GM20000 (cell line): Measurements from ENCODE around the gene CASKIN2.
"Not testable (repeated sequence)": the region's sequence is repeated elsewhere in the genome, so short reads cannot be mapped to it uniquely, and the experiment has no call there.

Experiments used
- DNase-seq: peaks from one replicate; pipeline ENCODE4 v3.0.0; 2012; ENCODE audit warnings: low spot score
- CTCF ChIP-seq: IDR thresholded peaks from 2 replicates; pipeline ENCODE4 v1.5.1; 2012; ENCODE audit warnings: mild to moderate bottlenecking, control low read depth; ENCODE audit errors: extremely low read depth, missing control alignments

Gene CASKIN2

GRCh38 chr17:75523647-75524046 lies 8.3 kb upstream of the CASKIN2 start:
- DNase-seq = no peak
- TF ChIP-seq CTCF = no peak

- no peak for TF ChIP-seq CTCF
- DNase-seq = no peak
These were observed 6.8 kb upstream of the CASKIN2 start for GRCh38 chr17:75521951-75522727.

GRCh38 chr17:75521290-75521689 lies 6.0 kb upstream of the CASKIN2 start:
- DNase-seq = no peak
- no peak for TF ChIP-seq CTCF

DNA sequence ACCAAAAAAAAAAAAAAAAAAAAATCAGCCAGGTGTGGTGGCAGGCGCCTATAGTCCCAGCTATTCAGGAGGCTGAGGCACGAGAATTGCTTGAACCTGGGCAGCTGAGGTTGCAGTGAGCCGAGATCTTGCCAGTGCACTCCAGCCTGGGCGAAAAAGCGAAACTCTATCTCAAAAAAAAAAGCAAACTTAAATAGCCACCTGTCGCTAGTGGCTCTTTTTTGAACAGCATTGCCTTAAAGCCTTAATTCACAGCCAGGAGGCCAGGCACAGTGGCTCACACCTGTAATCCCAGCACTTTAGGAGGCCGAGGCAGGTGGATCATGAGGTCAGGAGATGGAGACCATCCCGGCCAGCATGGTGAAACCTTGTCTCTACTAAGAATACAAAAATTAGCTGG lies 5.1 kb upstream of the CASKIN2 start:
- not testable (repeated sequence) for DNase-seq

- no peak for DNase-seq
- TF ChIP-seq CTCF = no peak
These were observed 3.7 kb upstream of the CASKIN2 start for GRCh38 chr17:75518983-75519537.

DNA sequence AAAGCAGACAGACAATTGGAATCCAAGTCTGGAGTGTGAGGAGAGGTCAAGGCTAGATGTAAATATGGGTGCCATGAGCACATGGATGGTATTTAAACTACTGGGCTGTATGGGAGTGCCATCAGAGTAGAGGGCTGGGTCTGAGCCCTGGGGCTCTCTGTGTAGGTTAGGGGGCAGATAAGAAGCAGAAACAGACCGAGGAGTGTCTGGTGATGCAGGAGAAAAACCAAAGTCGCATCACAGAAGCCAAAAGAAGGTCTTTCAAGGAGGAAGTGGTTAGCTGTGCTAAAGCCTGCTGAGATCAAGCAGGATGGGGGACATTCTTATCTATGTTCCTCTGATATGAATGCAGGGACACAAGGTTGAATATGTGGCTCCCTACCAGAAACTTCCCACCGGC lies 2.9 kb upstream of the CASKIN2 start:
- TF ChIP-seq CTCF = no peak
- DNase-seq = peak; percentile 71

DNA sequence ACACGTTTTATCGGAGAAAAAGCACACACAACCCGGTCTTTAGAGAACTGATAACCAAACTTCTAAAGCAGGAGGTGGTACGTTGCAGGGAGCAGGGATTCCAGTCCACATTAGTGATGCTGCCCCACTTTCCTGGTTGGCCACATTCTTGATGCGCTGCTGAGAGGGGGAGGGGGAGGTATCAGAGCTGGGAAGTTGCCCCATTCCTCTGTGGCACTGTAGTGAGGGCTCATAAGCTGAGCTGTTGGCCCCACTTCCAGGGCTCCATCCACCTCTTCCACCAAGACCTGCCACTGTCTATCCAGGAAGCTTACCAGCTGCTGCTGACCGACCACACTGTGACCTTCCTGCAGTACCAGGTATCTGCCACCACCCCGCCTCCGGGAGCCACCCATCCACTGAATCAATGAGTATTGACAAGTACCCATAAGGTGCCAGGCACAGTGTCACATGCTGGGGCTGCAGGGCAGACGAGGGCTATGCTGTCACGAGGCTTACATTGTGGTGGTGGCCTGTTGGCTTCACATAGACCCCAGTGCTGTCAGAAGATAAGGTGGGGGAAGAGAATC lies 2.0 kb upstream of the CASKIN2 start:
- no peak for DNase-seq

More for the DNA sequence above, 2.0 kb upstream of the CASKIN2 start:
- TF ChIP-seq CTCF = no peak
